ENCODE results near the gene OR7D4. TPM values are rescaled to one million over a fixed set of nuclear protein-coding genes. Genes with fewer than 3 reads are reported as not detected.
"Not testable (repeated sequence)": the region's sequence is repeated elsewhere in the genome, so short reads cannot be mapped to it uniquely, and the experiment has no call there.

OR7D4 gene
- total RNA-seq (not detected), polyA plus RNA-seq (ENCODE audit: insufficient read length in 2 of 2) (under 1 TPM; 0.05 to 0.06 TPM)
- long read RNA-seq, donor 1 = 0 reads
- long read RNA-seq, donor 2, partial matches to known transcripts = 0 of 1 reads
- long read RNA-seq, donor 2, other reads (novel, unspliced or antisense) = 0 of 1 reads
- long read RNA-seq, donor 3 = 0 reads
- long read RNA-seq, donor 4 = 0 reads

DNA sequence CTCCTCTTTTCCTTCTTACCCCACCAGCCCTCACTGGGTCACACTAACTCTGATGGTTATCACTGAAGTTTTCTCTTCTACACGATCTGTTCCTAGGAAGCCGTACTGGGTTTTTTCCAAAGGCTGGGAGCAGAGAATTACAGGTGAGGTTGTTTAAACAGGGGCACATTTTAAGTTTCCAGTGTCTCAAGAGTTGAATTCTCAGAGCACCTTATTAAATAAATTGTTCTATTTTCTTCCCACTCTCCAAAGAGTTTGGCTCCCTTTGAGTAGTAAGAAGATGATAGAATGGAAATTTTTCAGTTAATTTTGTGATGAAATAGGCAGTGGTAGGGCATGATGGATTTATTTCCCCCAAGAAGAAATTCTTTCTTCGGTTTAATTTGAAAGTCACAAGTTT, at the start of gene OR7D4:
Gene OR7D4, minus strand, starts transcription at position 101 of the 400 bp plus-strand sequence. CDS start 4,752 bp downstream, outside the sequence.
- Histone ChIP-seq H3K4me3 (ENCODE audit: low read depth, low read length) (no peak within 1 kb of the TSS), H3K36me3 (ENCODE audit: control insufficient read depth, insufficient read depth, low read length) (no peaks in the 10 kb centered on the region), H3K27me3 (ENCODE audit: control insufficient read depth, insufficient read depth, low read length) (no peaks in the 10 kb centered on the region), H3K9me3 (ENCODE audit: control insufficient read depth, insufficient read depth, low read length) (no peaks in the 10 kb centered on the region), H3K4me1 (ENCODE audit: control insufficient read depth, insufficient read depth, low read length) (no peaks in the 10 kb centered on the region), H3K27ac (ENCODE audit: low read depth, low read length) (no peak within 1 kb of the TSS)
- no peak for DNase-seq (ENCODE audit: low read depth in 4 of 6, low spot score in 6 of 6)
- WGBS (ENCODE audit: insufficient coverage) = no CpG with 5 or more reads among the region's 3 CpGs

DNA sequence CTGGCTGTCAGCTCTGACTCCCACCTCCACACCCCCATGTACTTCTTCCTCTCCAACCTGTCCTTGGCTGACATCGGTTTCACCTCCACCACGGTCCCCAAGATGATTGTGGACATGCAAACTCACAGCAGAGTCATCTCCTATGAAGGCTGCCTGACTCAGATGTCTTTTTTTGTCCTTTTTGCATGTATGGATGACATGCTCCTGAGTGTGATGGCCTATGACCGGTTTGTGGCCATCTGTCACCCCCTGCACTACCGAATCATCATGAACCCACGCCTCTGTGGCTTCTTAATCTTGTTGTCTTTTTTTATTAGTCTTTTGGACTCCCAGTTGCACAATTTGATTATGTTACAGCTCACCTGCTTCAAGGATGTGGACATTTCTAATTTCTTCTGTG, 31.8 kb upstream of the OR7D4 start:
- no peak overlapping the region for H3K27ac ChIP-seq (ENCODE audit: low read depth, low read length)
- WGBS (ENCODE audit: insufficient coverage) = 90% methylated on average over 2 of the region's 5 CpGs

DNA sequence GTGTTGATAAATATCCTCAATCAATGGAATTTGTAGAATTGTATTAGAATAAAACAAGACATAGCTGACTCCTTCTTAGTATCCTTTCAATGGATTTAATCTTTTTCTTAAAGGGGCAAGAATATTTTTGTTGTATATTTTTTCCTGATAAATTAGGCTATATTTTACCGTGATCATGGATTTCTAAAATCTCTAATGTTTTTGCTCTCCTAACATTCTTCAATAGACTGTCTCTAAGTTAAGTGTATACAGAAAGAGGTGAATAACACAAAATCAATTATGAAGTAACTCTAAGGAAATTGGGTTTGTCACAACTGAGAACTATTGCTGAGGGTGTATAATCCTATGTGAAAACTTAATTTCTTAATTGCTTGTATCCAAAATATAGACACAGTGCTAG, 31.2 kb upstream of the OR7D4 start, which contains the start of gene OR7E24:
Gene OR7E24, plus strand, starts transcription at position 301 of the 400 bp plus-strand sequence. CDS start 114 bp downstream, outside the sequence.
- Histone ChIP-seq H3K27ac (ENCODE audit: low read depth, low read length) (no peak within 1 kb of the TSS), H3K9me3 (ENCODE audit: control insufficient read depth, insufficient read depth, low read length) (no peaks in the 10 kb centered on the region), H3K4me1 (ENCODE audit: control insufficient read depth, insufficient read depth, low read length) (no peaks in the 10 kb centered on the region), H3K27me3 (ENCODE audit: control insufficient read depth, insufficient read depth, low read length) (no peaks in the 10 kb centered on the region), H3K36me3 (ENCODE audit: control insufficient read depth, insufficient read depth, low read length) (no peaks in the 10 kb centered on the region), H3K4me3 (ENCODE audit: low read depth, low read length) (no peak within 1 kb of the TSS)
- no peak for DNase-seq (ENCODE audit: low read depth in 4 of 6, low spot score in 6 of 6)
- WGBS (ENCODE audit: insufficient coverage) = no CpG with 5 or more reads among the region's 1 CpG

More for the DNA sequence above, 31.8 kb upstream of the OR7D4 start:
- Histone ChIP-seq H3K36me3 (ENCODE audit: control insufficient read depth, insufficient read depth, low read length) (no peaks in the 10 kb centered on the region), H3K27me3 (ENCODE audit: control insufficient read depth, insufficient read depth, low read length) (no peaks in the 10 kb centered on the region), H3K9me3 (ENCODE audit: control insufficient read depth, insufficient read depth, low read length) (no peaks in the 10 kb centered on the region), H3K4me3 (ENCODE audit: low read depth, low read length) (no peak overlapping the region), H3K4me1 (ENCODE audit: control insufficient read depth, insufficient read depth, low read length) (no peaks in the 10 kb centered on the region)
- no peak for DNase-seq (ENCODE audit: low read depth in 4 of 6, low spot score in 6 of 6)

- WGBS (ENCODE audit: insufficient coverage) = 0% methylated on average over 5 of the region's 13 CpGs
- peak; percentile 6 to 78 (median 20) for DNase-seq (ENCODE audit: low read depth in 4 of 6, low spot score in 6 of 6)
- Histone ChIP-seq H3K4me1 (ENCODE audit: control insufficient read depth, insufficient read depth, low read length) (no peaks in the 10 kb centered on the region), H3K9me3 (ENCODE audit: control insufficient read depth, insufficient read depth, low read length) (no peaks in the 10 kb centered on the region), H3K36me3 (ENCODE audit: control insufficient read depth, insufficient read depth, low read length) (no peaks in the 10 kb centered on the region), H3K27ac (ENCODE audit: low read depth, low read length) (no peak overlapping the region), H3K4me3 (ENCODE audit: low read depth, low read length) (peak overlapping the region; percentile 24), H3K27me3 (ENCODE audit: control insufficient read depth, insufficient read depth, low read length) (no peaks in the 10 kb centered on the region)
Observed at GRCh38 chr19:9205501-9206113, 13.8 kb downstream of the OR7D4 start.

DNA sequence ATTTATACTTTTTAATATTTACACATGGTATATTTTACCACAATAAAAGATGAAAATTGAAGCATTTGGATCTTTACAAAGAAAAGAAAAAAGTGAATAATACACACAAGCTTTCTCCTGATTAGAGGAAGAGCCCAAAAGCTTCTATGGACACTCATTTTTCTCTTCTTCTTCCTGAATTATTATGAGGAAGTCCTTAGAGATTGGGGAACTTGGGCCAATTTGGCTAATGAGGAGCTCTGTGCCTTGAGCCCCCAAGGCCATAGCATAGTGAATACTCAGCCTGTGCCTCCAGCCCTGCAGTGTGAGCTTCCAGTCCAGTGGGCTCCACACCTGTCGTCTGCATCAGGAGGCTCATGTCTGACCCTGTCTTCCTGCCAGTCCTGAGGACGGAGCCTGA, 21.3 kb downstream of the OR7D4 start:
- not testable (repeated sequence) for H3K27ac ChIP-seq (ENCODE audit: low read depth, low read length); H3K4me1 ChIP-seq (ENCODE audit: control insufficient read depth, insufficient read depth, low read length); H3K36me3 ChIP-seq (ENCODE audit: control insufficient read depth, insufficient read depth, low read length); H3K4me3 ChIP-seq (ENCODE audit: low read depth, low read length); DNase-seq (ENCODE audit: low read depth in 4 of 6, low spot score in 6 of 6); H3K27me3 ChIP-seq (ENCODE audit: control insufficient read depth, insufficient read depth, low read length); H3K9me3 ChIP-seq (ENCODE audit: control insufficient read depth, insufficient read depth, low read length)
- 83% methylated on average over 1 of the region's 2 CpGs for WGBS (ENCODE audit: insufficient coverage)

- 75% methylated on average over 6 of the region's 7 CpGs for WGBS (ENCODE audit: insufficient coverage)
Observed at GRCh38 chr19:9189535-9189934, 29.9 kb downstream of the OR7D4 start.

DNA sequence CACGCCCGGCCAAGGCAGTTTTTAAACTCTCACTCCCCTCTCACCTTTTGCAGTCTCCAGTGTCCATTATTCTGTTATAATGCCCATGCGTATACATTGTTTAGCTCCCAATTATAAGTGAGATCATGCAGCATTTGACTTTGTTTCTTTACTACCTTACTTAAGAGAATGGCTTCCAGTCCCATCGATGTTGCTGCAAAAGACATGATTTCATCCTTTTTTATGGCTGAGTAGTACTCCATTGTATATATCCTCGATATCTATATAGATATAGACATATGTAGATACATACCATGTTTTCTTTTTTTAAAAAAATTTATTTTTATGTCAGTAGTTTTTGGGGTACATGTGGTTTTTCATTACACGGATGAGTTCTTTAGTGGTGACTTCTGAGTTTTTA, 32.2 kb downstream of the OR7D4 start:
- Histone ChIP-seq H3K4me1 (ENCODE audit: control insufficient read depth, insufficient read depth, low read length) (no peaks in the 10 kb centered on the region), H3K27ac (ENCODE audit: low read depth, low read length) (no peak overlapping the region), H3K9me3 (ENCODE audit: control insufficient read depth, insufficient read depth, low read length) (no peaks in the 10 kb centered on the region), H3K36me3 (ENCODE audit: control insufficient read depth, insufficient read depth, low read length) (no peaks in the 10 kb centered on the region), H3K27me3 (ENCODE audit: control insufficient read depth, insufficient read depth, low read length) (no peaks in the 10 kb centered on the region), H3K4me3 (ENCODE audit: low read depth, low read length) (no peak overlapping the region)
- DNase-seq (ENCODE audit: low read depth in 4 of 6, low spot score in 6 of 6) = no peak
- 36% methylated on average over 2 of the region's 6 CpGs for WGBS (ENCODE audit: insufficient coverage)

More at GRCh38 chr19:9189535-9189934, 29.9 kb downstream of the OR7D4 start:
- Histone ChIP-seq H3K4me3 (ENCODE audit: low read depth, low read length) (no peak overlapping the region), H3K9me3 (ENCODE audit: control insufficient read depth, insufficient read depth, low read length) (no peaks in the 10 kb centered on the region), H3K4me1 (ENCODE audit: control insufficient read depth, insufficient read depth, low read length) (no peaks in the 10 kb centered on the region), H3K27me3 (ENCODE audit: control insufficient read depth, insufficient read depth, low read length) (no peaks in the 10 kb centered on the region), H3K27ac (ENCODE audit: low read depth, low read length) (no peak overlapping the region), H3K36me3 (ENCODE audit: control insufficient read depth, insufficient read depth, low read length) (no peaks in the 10 kb centered on the region)
- no peak for DNase-seq (ENCODE audit: low read depth in 4 of 6, low spot score in 6 of 6)

DNA sequence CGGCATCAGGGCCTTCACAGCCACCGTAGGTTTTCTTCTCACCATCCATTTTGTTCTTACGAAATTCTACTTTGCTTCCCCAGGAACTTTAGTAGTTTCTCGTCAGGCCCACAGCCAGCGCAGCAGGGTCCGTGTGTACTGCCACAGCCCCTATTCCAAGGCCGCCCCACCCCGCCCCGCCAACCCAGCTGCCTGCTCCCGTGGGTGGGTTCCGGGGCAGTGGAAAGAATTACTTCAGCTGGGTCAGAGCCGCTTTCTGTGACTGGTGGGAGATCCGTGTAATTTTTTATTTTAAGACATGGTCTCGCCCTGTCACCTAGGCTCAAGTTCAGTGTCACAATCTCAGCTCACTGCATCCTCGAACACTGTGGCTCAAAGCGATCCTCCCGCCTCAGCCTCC, 36.4 kb downstream of the OR7D4 start:
- no peaks in the 10 kb centered on the region for H3K27me3 ChIP-seq (ENCODE audit: control insufficient read depth, insufficient read depth, low read length)
- no peak overlapping the region for H3K27ac ChIP-seq (ENCODE audit: low read depth, low read length)
- DNase-seq (ENCODE audit: low read depth in 4 of 6, low spot score in 6 of 6) = no peak
- H3K9me3 ChIP-seq (ENCODE audit: control insufficient read depth, insufficient read depth, low read length) = no peaks in the 10 kb centered on the region
- no peak overlapping the region for H3K4me3 ChIP-seq (ENCODE audit: low read depth, low read length)
- H3K4me1 ChIP-seq (ENCODE audit: control insufficient read depth, insufficient read depth, low read length) = no peaks in the 10 kb centered on the region
- no peaks in the 10 kb centered on the region for H3K36me3 ChIP-seq (ENCODE audit: control insufficient read depth, insufficient read depth, low read length)
- 92% methylated on average over 15 of the region's 17 CpGs for WGBS (ENCODE audit: insufficient coverage)

DNA sequence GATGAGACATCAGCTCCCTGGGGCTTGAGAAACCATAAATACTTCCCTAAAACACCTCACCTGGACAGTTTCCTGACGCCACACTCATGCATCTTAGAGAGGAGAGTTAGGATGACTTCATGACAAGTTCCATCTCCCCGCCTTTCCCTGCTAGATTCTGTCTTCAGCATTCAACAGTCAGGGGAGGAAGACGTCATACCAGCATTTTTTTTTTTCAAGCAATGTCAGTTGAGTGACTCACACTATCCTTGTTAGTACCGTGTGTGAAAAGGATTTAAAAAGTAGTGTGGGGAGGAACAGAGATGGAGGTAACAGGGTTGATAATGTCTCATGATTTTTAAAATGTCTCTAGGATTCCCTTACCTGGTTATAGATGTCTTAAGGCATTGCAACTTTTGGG, 40.5 kb downstream of the OR7D4 start, which contains the start of gene OR7D2:
Gene OR7D2, plus strand, starts transcription at position 79 of the 400 bp plus-strand sequence. CDS start 6,803 bp downstream, outside the sequence.
- DNase-seq (ENCODE audit: low read depth in 4 of 6, low spot score in 6 of 6) = no peak
- Histone ChIP-seq H3K36me3 (ENCODE audit: control insufficient read depth, insufficient read depth, low read length) (no peaks in the 10 kb centered on the region), H3K4me1 (ENCODE audit: control insufficient read depth, insufficient read depth, low read length) (no peaks in the 10 kb centered on the region), H3K27ac (ENCODE audit: low read depth, low read length) (no peak within 1 kb of the TSS), H3K4me3 (ENCODE audit: low read depth, low read length) (no peak within 1 kb of the TSS), H3K27me3 (ENCODE audit: control insufficient read depth, insufficient read depth, low read length) (no peaks in the 10 kb centered on the region), H3K9me3 (ENCODE audit: control insufficient read depth, insufficient read depth, low read length) (no peaks in the 10 kb centered on the region)
- 69% methylated on average over 4 of the region's 4 CpGs for WGBS (ENCODE audit: insufficient coverage)

- DNase-seq (ENCODE audit: low read depth in 4 of 6, low spot score in 6 of 6) = no peak
- Histone ChIP-seq H3K36me3 (ENCODE audit: control insufficient read depth, insufficient read depth, low read length) (no peaks in the 10 kb centered on the region), H3K9me3 (ENCODE audit: control insufficient read depth, insufficient read depth, low read length) (no peaks in the 10 kb centered on the region), H3K27ac (ENCODE audit: low read depth, low read length) (no peak overlapping the region), H3K27me3 (ENCODE audit: control insufficient read depth, insufficient read depth, low read length) (no peaks in the 10 kb centered on the region), H3K4me1 (ENCODE audit: control insufficient read depth, insufficient read depth, low read length) (no peaks in the 10 kb centered on the region), H3K4me3 (ENCODE audit: low read depth, low read length) (no peak overlapping the region)
- WGBS (ENCODE audit: insufficient coverage) = 73% methylated on average over 3 of the region's 5 CpGs
Observed at GRCh38 chr19:9175326-9175725, 44.1 kb downstream of the OR7D4 start.

All from spinal cord (tissue), 10 donors.